PC-3 (cell line): Measurements from ENCODE around the gene SH2D2A. TPM values are rescaled to one million over a fixed set of nuclear protein-coding genes. Genes with fewer than 3 reads are reported as not detected.

Experiments used
- ATAC-seq: fragments of 200-7000 bp; cut with Tn5 transposase; 2 replicates; pipeline ENCODE4 v1.9.1; 2020; ENCODE audit warnings: mild to moderate bottlenecking, moderate library complexity
- BruUV-seq: library from RNA; stranded (reverse); fragments of 400-500 nt; replicated peaks from 2 replicates; lab custom pipeline; 2021; lab: Mats Ljungman, UMichigan
- CTCF ChIA-PET: fragments of 300-600 bp; sonication (Branson Sonifier 250); formaldehyde crosslinking; loops from one replicate; lab custom pipeline; 2022; ENCODE audit warnings: antibody characterized with exemption; lab: Charles Lee
- POLR2A ChIA-PET: fragments of 300-600 bp; sonication (Branson Sonifier 250); formaldehyde crosslinking; loops from one replicate; lab custom pipeline; 2022; ENCODE audit warnings: antibody characterized with exemption; ENCODE audit not compliant: unreplicated experiment; lab: Charles Lee
- DNase-seq: peaks from one replicate; pipeline ENCODE4 v3.0.0-alpha.2; 2015
- H2AFZ ChIP-seq: fragments of 300-600 bp; sonication (generic); 2 replicates; pipeline ENCODE4 v1.6.0; 2016; ENCODE audit warnings: antibody characterized with exemption, low read length
- H3F3A ChIP-seq: fragments of 300-600 bp; sonication (generic); one replicate; pipeline ENCODE4 v1.6.0; 2017; ENCODE audit warnings: antibody characterized with exemption, low read length, control low read depth, mild to moderate bottlenecking; ENCODE audit not compliant: unreplicated experiment
- H3K27ac ChIP-seq: fragments of 300-600 bp; sonication (generic); 2 replicates; pipeline ENCODE4 v1.5.1; 2016; ENCODE audit warnings: mild to moderate bottlenecking, low read length
- H3K27me3 ChIP-seq: fragments of 300-600 bp; sonication (generic); 2 replicates; pipeline ENCODE4 v1.6.1; 2016; ENCODE audit warnings: low read length, mixed read lengths
- H3K36me3 ChIP-seq: fragments of 300-600 bp; sonication (generic); 2 replicates; pipeline ENCODE4 v1.6.1; 2016; ENCODE audit warnings: low read depth, mixed run types, low read length, mixed read lengths
- H3K4me1 ChIP-seq: fragments of 300-600 bp; sonication (generic); 2 replicates; pipeline ENCODE4 v1.5.1; 2016; ENCODE audit warnings: low read length; ENCODE audit not compliant: insufficient read depth
- H3K4me2 ChIP-seq: fragments of 300-600 bp; sonication (generic); 2 replicates; pipeline ENCODE4 v1.6.0; 2016; ENCODE audit warnings: low read length
- H3K4me3 ChIP-seq: fragments of 300-600 bp; sonication (generic); 2 replicates; pipeline ENCODE4 v1.5.1; 2016; ENCODE audit warnings: mild to moderate bottlenecking, low read length, mixed read lengths
- H3K79me2 ChIP-seq: fragments of 300-600 bp; sonication (generic); 2 replicates; pipeline ENCODE4 v1.6.1; 2017; ENCODE audit warnings: low read length, mixed read lengths
- H3K9ac ChIP-seq: fragments of 300-600 bp; sonication (generic); 2 replicates; pipeline ENCODE4 v1.6.0; 2016; ENCODE audit warnings: mild to moderate bottlenecking, low read length
- H3K9me2 ChIP-seq: fragments of 300-600 bp; sonication (generic); replicated peaks from 2 replicates; pipeline ENCODE4 v1.6.1; 2016; ENCODE audit warnings: mixed run types, low read length, mixed read lengths
- H3K9me3 ChIP-seq: fragments of 300-600 bp; sonication (generic); 2 replicates; pipeline ENCODE4 v1.6.1; 2016; ENCODE audit warnings: low read length, mixed read lengths
- H4K20me1 ChIP-seq: fragments of 300-600 bp; sonication (generic); 2 replicates; pipeline ENCODE4 v1.6.1; 2016; ENCODE audit warnings: low read length, mixed read lengths
- CTCF ChIP-seq: fragments of 300-600 bp; sonication (generic); conservative IDR thresholded peaks from 2 replicates; pipeline ENCODE4 v1.5.1; 2017; ENCODE audit warnings: antibody characterized with exemption, low read depth, mild to moderate bottlenecking, low read length
- EZH2 ChIP-seq: fragments of 300-600 bp; sonication (generic); IDR thresholded peaks from one replicate; pipeline ENCODE4 v1.6.1; 2017; ENCODE audit warnings: antibody characterized with exemption, mild to moderate bottlenecking, low read length; ENCODE audit not compliant: unreplicated experiment
- EZH2phosphoT487 ChIP-seq: fragments of 300-600 bp; sonication (generic); IDR thresholded peaks from 2 replicates; pipeline ENCODE4 v1.6.1; 2018; ENCODE audit warnings: mild to moderate bottlenecking, antibody characterized with exemption, low read length, borderline replicate concordance
- intact Hi-C: fragments of 100-400 bp; cut with micrococcal nuclease; formaldehyde crosslinking; loops from 2 replicates; pipeline ENCODE4 v1.9.0; 2023
- total RNA-seq: library from RNA; depleted of rRNA; stranded (reverse); fragments of >200 nt; gene quantifications from 2 replicates; pipeline ENCODE4 v1.2.3, GENCODE V29; 2014

SH2D2A gene
- total RNA-seq, 1 experiment from 2014 or later: 6.9 TPM

DNA sequence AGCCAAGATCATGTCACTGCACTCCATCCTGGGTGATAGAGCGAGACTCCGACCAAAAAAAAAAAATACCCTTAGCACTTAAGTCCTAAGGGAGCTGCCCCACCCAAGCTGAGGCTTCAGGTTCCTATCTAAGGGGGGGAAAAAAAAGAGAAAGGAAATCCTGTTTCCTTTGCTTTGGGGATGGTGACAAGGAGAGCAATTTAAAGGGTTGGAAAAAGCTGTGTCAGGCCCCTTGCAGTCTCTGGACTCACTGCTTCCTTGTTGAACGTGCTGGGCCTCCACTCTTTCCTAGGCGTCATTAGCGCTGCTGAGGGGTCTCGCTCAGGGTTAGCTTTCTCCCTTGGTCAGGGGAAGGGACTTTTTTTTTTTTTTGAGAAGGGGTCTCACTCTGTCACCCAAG is 31.2 kb downstream of the SH2D2A start:
- peaks cover 57% of the 10 kb centered on the region for H3K36me3 ChIP-seq
- H3K9me3 ChIP-seq: no peaks in the 10 kb centered on the region
- H4K20me1 ChIP-seq: 0 out of 2 replicates have a peak, but pooled peaks cover 3% of the 10 kb centered on the region
- H3K4me1 ChIP-seq: no peaks in the 10 kb centered on the region
- ChIA-PET POLR2A (no interaction called here), CTCF (interaction anchor here (0.6 to 0.8 kb wide), 2 partner anchors 16 to 96 kb away, joined by 3 read pairs; no protein-coding TSS in a partner anchor)
- no peak overlapping the region for H3K9ac ChIP-seq
- H3K9me2 ChIP-seq: no peaks in the 10 kb centered on the region
- H3K4me3 ChIP-seq: no peak overlapping the region
- no TSS peak for BruUV-seq
- no peak overlapping the region for H3K4me2 ChIP-seq
- no peak overlapping the region for H2AFZ ChIP-seq
- H3F3A ChIP-seq: no peaks in the 10 kb centered on the region
- ATAC-seq (no peak), DNase-seq (no peak)
- H3K27ac ChIP-seq: no peak overlapping the region
- TF ChIP-seq EZH2 (no peak), CTCF (no peak), EZH2phosphoT487 (no peak)
- intact Hi-C loops: no loop called here
- H3K79me2 ChIP-seq: peaks cover 54% of the 10 kb centered on the region
- H3K27me3 ChIP-seq: no peaks in the 10 kb centered on the region

DNA sequence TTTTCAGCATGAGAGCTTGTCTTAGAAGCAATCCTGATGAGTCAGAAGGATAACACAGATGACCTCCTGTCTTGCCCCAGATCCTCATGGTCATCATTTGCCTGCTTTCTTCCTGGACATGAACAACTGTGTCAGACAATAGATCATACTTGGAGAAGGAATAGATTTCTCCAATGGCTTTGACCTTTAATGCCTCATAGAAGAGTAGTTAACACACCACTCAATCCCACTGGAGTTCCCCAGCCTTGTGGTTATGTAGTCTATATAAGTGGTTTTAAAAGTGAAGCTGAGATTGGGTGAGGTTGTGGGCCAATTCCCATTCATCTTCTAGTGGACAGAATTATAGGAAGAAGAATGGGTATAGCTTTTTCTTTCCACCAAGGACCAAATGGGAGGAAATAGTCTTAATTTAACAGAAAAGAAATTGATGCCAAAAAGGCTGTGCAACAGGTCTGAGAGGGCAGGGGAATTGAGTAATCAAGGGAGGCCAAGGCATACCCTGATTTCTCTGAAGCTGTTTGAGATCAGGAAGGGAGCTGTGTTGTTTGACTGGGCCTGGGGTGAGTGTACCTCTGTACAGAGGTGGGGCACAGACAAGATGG is 35.0 kb downstream of the SH2D2A start:
- no peaks in the 10 kb centered on the region for H3K4me1 ChIP-seq
- ChIA-PET POLR2A (no interaction called here), CTCF (interaction anchor here (1.0 kb wide), 1 partner anchor 56 kb away, joined by 3 read pairs; no protein-coding TSS in a partner anchor)
- H2AFZ ChIP-seq: no peak overlapping the region
- H3K36me3 ChIP-seq: peaks cover 50% of the 10 kb centered on the region
- H3K9me2 ChIP-seq: no peaks in the 10 kb centered on the region
- no TSS peak for BruUV-seq
- ATAC-seq: no peak
- peaks cover 70% of the 10 kb centered on the region for H3K79me2 ChIP-seq
- H3K27me3 ChIP-seq: no peaks in the 10 kb centered on the region
- intact Hi-C loops: no loop called here
- DNase-seq: no peak
- H3K4me3 ChIP-seq: no peak overlapping the region
- no peak overlapping the region for H3K9ac ChIP-seq
- no peak overlapping the region for H3K27ac ChIP-seq
- H3K9me3 ChIP-seq: no peaks in the 10 kb centered on the region
- no peaks in the 10 kb centered on the region for H3F3A ChIP-seq
- TF ChIP-seq CTCF (no peak), EZH2 (no peak), EZH2phosphoT487 (no peak)
- H4K20me1 ChIP-seq: peaks cover 11% of the 10 kb centered on the region
- H3K4me2 ChIP-seq: no peak overlapping the region

DNA sequence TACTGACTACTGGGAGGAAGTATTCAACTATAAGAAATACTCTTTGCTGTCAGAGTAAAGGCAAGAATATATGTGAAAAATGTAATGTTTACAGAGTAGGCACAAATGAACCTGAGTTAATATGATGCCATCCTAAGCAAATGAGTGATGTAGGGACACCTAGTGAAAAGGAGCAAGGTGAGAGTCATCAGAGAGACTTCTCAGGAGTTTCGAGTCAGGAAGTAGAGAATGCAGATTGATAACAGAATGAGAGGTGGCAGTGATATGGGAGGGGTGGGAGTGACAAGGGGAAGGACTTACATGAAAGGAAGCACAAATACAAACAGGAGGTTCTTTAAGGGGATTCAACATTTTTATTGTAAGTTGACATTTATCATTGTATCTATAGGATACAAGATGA is 39.1 kb downstream of the SH2D2A start:
- intact Hi-C loops: no loop called here
- POLR2A ChIA-PET: interaction anchor here (0.6 to 1.1 kb wide), 2 partner anchors 11 to 37 kb away, joined by 4 read pairs; partner anchors contain the start of gene MRPL24

More for the DNA sequence above, 39.1 kb downstream of the SH2D2A start:
- Histone ChIP-seq H3K36me3 (peaks cover 39% of the 10 kb centered on the region), H3K9me2 (no peaks in the 10 kb centered on the region), H3K4me2 (no peak overlapping the region), H2AFZ (no peak overlapping the region), H3K9me3 (no peaks in the 10 kb centered on the region), H3K79me2 (peaks cover 94% of the 10 kb centered on the region), H3K4me1 (peaks cover 5% of the 10 kb centered on the region; the same call in 1 of the 2 replicates), H4K20me1 (peaks cover 31% of the 10 kb centered on the region), H3K27me3 (no peaks in the 10 kb centered on the region), H3K9ac (no peak overlapping the region), H3F3A (no peaks in the 10 kb centered on the region), H3K27ac (no peak overlapping the region), H3K4me3 (no peak overlapping the region)
- CTCF ChIA-PET: no interaction called here
- BruUV-seq: no TSS peak
- TF ChIP-seq EZH2 (no peak), CTCF (no peak), EZH2phosphoT487 (no peak)
- DNase-seq (no peak), ATAC-seq (no peak)
